ENCODE results near the gene KCNAB1.

Gene KCNAB1

GRCh38 chr3:156316076-156316475 is 195.7 kb downstream of the KCNAB1 start:
- no peak for DNase-seq (ENCODE audit: low read depth in 2 of 2)

GRCh38 chr3:156317462-156318074 is 197.2 kb downstream of the KCNAB1 start:
- DNase-seq (ENCODE audit: low read depth in 2 of 2), result no peak

GRCh38 chr3:156321945-156322344 is 201.6 kb downstream of the KCNAB1 start:
- DNase-seq (ENCODE audit: low read depth in 2 of 2), result no peak

- no peak for DNase-seq (ENCODE audit: low read depth in 2 of 2)
These were observed 203.1 kb downstream of the KCNAB1 start for GRCh38 chr3:156323466-156323865.

- no peak for DNase-seq (ENCODE audit: low read depth in 2 of 2)
These were observed 210.0 kb downstream of the KCNAB1 start for GRCh38 chr3:156330415-156330814.

- DNase-seq (ENCODE audit: low read depth in 2 of 2), result no peak
These were observed 211.9 kb downstream of the KCNAB1 start for GRCh38 chr3:156332304-156332703.

- DNase-seq (ENCODE audit: low read depth in 2 of 2), result no peak
These were observed 214.6 kb downstream of the KCNAB1 start for GRCh38 chr3:156334841-156335545.

GRCh38 chr3:156339491-156339890 is 219.1 kb downstream of the KCNAB1 start:
- no peak for DNase-seq (ENCODE audit: low read depth in 2 of 2)

- DNase-seq (ENCODE audit: low read depth in 2 of 2), result no peak
These were observed 221.0 kb downstream of the KCNAB1 start for GRCh38 chr3:156341332-156341731.

GRCh38 chr3:156341831-156342416 is 221.5 kb downstream of the KCNAB1 start:
- DNase-seq (ENCODE audit: low read depth in 2 of 2), result no peak

- no peak for DNase-seq (ENCODE audit: low read depth in 2 of 2)
These were observed 223.8 kb downstream of the KCNAB1 start for GRCh38 chr3:156344215-156344614.

- no peak for DNase-seq (ENCODE audit: low read depth in 2 of 2)
These were observed 228.7 kb downstream of the KCNAB1 start for GRCh38 chr3:156349111-156349510.

- no peak for DNase-seq (ENCODE audit: low read depth in 2 of 2)
These were observed 229.6 kb downstream of the KCNAB1 start for GRCh38 chr3:156349978-156350377.

- DNase-seq (ENCODE audit: low read depth in 2 of 2), result no peak
These were observed 230.4 kb downstream of the KCNAB1 start for GRCh38 chr3:156350781-156351180.

GRCh38 chr3:156351783-156352182 is 231.4 kb downstream of the KCNAB1 start:
- no peak for DNase-seq (ENCODE audit: low read depth in 2 of 2)

- no peak for DNase-seq (ENCODE audit: low read depth in 2 of 2)
These were observed 232.3 kb downstream of the KCNAB1 start for GRCh38 chr3:156352728-156353127.

- no peak for DNase-seq (ENCODE audit: low read depth in 2 of 2)
These were observed 233.2 kb downstream of the KCNAB1 start for GRCh38 chr3:156353563-156353962.

GRCh38 chr3:156356537-156357363 is 236.4 kb downstream of the KCNAB1 start:
- DNase-seq (ENCODE audit: low read depth in 2 of 2), result no peak

- DNase-seq (ENCODE audit: low read depth in 2 of 2), result no peak
These were observed 237.9 kb downstream of the KCNAB1 start for GRCh38 chr3:156358232-156358631.

- no peak for DNase-seq (ENCODE audit: low read depth in 2 of 2)
These were observed 239.0 kb downstream of the KCNAB1 start for GRCh38 chr3:156359368-156359767.

- no peak for DNase-seq (ENCODE audit: low read depth in 2 of 2)
These were observed 239.7 kb downstream of the KCNAB1 start for GRCh38 chr3:156360083-156360482.

GRCh38 chr3:156360963-156361362 is 240.6 kb downstream of the KCNAB1 start:
- DNase-seq (ENCODE audit: low read depth in 2 of 2), result no peak
